Karpas-422 (cell line): ENCODE results near the gene HNRNPF. TPM values are rescaled to one million over a fixed set of nuclear protein-coding genes. Genes with fewer than 3 reads are reported as not detected.

Experiments used
- DNase-seq: peaks from one replicate; pipeline ENCODE4 v3.0.0-alpha.2; 2015
- H2AFZ ChIP-seq: fragments of 200-600 bp; sonication (generic); 2 replicates; pipeline ENCODE4 v1.6.1; 2014; ENCODE audit warnings: antibody characterized with exemption, low read length, mixed read lengths
- H3K27ac ChIP-seq: fragments of 200-600 bp; sonication (generic); 2 replicates; pipeline ENCODE4 v1.5.1; 2014; ENCODE audit warnings: mild to moderate bottlenecking, low read length, moderate library complexity
- H3K27me3 ChIP-seq: fragments of 200-600 bp; sonication (generic); 2 replicates; pipeline ENCODE4 v1.6.1; 2014; ENCODE audit warnings: low read length, mixed read lengths
- H3K36me3 ChIP-seq: fragments of 200-600 bp; sonication (generic); 2 replicates; pipeline ENCODE4 v1.6.1; 2014; ENCODE audit warnings: low read length, mixed read lengths; ENCODE audit not compliant: insufficient read depth
- H3K4me1 ChIP-seq: fragments of 200-600 bp; sonication (generic); 2 replicates; pipeline ENCODE4 v1.6.1; 2014; ENCODE audit warnings: mild to moderate bottlenecking, low read length, mixed read lengths
- H3K4me2 ChIP-seq: fragments of 200-600 bp; sonication (generic); 2 replicates; pipeline ENCODE4 v1.6.1; 2014; ENCODE audit warnings: low read length, low read depth, mild to moderate bottlenecking; ENCODE audit not compliant: poor library complexity, severe bottlenecking
- H3K4me3 ChIP-seq: fragments of 200-600 bp; sonication (generic); 2 replicates; pipeline ENCODE4 v1.5.1; 2014; ENCODE audit warnings: mild to moderate bottlenecking, antibody characterized with exemption, low read length, mixed read lengths
- H3K79me2 ChIP-seq: fragments of 200-600 bp; sonication (generic); 2 replicates; pipeline ENCODE4 v1.6.1; 2014; ENCODE audit warnings: mild to moderate bottlenecking, low read length, mixed read lengths
- H3K9ac ChIP-seq: fragments of 200-600 bp; sonication (generic); 2 replicates; pipeline ENCODE4 v1.6.0; 2014; ENCODE audit warnings: low read length
- H3K9me2 ChIP-seq: fragments of 200-600 bp; sonication (generic), shearing (Covaris generic); replicated peaks from 2 replicates; pipeline ENCODE4 v1.6.0; 2014; ENCODE audit warnings: mild to moderate bottlenecking, low read length, moderate library complexity; ENCODE audit not compliant: insufficient read depth
- H3K9me3 ChIP-seq: fragments of 300-700, 200-600 bp; sonication (generic); 2 replicates; pipeline ENCODE4 v1.6.1; 2014; ENCODE audit warnings: low read length, mixed read lengths
- H4K20me1 ChIP-seq: fragments of 200-600 bp; sonication (generic); 2 replicates; pipeline ENCODE4 v1.6.1; 2014; ENCODE audit warnings: mild to moderate bottlenecking, antibody characterized with exemption, low read length, low read depth; ENCODE audit not compliant: insufficient read depth
- total RNA-seq: library from RNA; depleted of rRNA; stranded (reverse); fragments of >200 nt; shearing (Covaris generic); gene quantifications from 2 replicates; pipeline ENCODE4 v1.2.3, GENCODE V29; 2014; ENCODE audit warnings: low replicate concordance

Gene HNRNPF
- total RNA-seq, 1 experiment from 2014 or later, result 160 TPM

DNA sequence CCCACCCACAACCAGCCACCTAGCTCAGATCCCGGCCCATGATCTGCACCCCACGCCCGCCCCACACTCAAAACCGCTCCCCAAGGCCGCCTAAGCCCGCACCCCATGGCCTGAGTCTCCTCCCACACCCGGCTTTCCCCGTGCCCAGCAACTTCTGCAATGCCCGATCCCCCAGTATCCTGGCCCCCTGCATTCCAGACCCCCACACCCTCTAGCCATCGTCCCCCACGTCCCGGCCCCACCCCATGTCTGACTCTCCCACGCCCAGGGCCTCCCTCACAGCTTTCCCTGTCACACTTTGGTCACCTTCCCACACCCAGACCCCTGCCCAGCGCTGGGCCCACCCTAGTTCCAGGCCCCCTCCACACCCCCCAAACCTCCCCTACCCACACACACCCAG, 57.7 kb downstream of the HNRNPF start:
- DNase-seq, result no peak
- no peaks in the 10 kb centered on the region for H3K79me2 ChIP-seq

DNA sequence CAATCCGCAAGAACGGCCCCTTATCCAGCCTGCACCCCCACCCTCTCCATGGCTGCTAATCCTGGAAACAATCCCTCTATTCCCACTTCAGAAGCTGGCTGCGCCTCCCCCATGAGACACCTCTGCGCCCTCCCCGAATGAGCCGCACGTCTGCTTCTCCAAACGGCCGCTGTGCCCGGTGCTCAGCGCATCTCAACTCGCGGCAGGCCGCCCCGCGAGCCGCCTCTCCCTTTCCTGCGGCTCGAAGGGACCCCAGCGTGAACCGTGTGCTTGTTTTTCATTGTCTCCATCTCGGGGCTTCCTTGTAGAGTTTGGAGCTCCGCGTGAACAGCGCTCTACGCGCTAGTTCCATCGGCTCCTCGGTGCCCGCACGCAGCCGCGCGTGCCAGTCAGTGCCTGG, 58.3 kb downstream of the HNRNPF start:
- no peak overlapping the region for H2AFZ ChIP-seq
- H3K36me3 ChIP-seq, result no peaks in the 10 kb centered on the region
- H3K4me1 ChIP-seq, result peaks cover 6% of the 10 kb centered on the region
- H3K4me2 ChIP-seq, result no peak overlapping the region
- H4K20me1 ChIP-seq, result no peaks in the 10 kb centered on the region
- no peaks in the 10 kb centered on the region for H3K79me2 ChIP-seq
- no peak overlapping the region for H3K27ac ChIP-seq
- H3K27me3 ChIP-seq, result no peaks in the 10 kb centered on the region
- no peak overlapping the region for H3K4me3 ChIP-seq
- no peak overlapping the region for H3K9ac ChIP-seq
- DNase-seq, result no peak
- H3K9me2 ChIP-seq, result no peaks in the 10 kb centered on the region
- no peaks in the 10 kb centered on the region for H3K9me3 ChIP-seq

More for the DNA sequence above, 57.7 kb downstream of the HNRNPF start:
- no peaks in the 10 kb centered on the region for H4K20me1 ChIP-seq
- no peaks in the 10 kb centered on the region for H3K9me2 ChIP-seq
- no peaks in the 10 kb centered on the region for H3K9me3 ChIP-seq
- no peak overlapping the region for H3K9ac ChIP-seq
- H3K4me1 ChIP-seq, result peaks cover 6% of the 10 kb centered on the region
- H3K4me3 ChIP-seq, result no peak overlapping the region
- H3K27ac ChIP-seq, result no peak overlapping the region
- H2AFZ ChIP-seq, result no peak overlapping the region
- H3K36me3 ChIP-seq, result no peaks in the 10 kb centered on the region
- no peak overlapping the region for H3K4me2 ChIP-seq
- H3K27me3 ChIP-seq, result no peaks in the 10 kb centered on the region

DNA sequence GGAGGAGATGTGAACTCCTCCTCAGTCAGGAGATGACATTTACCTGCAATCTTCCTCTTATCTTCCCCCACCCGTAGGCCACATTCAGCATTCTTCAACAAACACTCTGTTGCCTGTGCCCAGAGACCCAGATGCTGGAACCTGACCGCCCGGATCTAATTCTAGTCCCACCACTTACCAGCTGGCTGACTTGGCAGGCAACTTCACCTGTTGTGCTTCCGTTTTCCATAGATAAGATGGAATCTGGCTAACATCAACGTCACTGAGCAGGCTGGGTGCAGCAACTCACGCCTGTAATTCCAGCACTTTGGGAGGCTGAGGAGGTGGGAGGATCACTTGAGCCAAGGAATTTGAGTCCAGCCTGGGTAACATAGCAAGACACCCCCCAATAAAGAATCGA, 58.8 kb downstream of the HNRNPF start:
- H3K4me1 ChIP-seq, result peaks cover 6% of the 10 kb centered on the region
- no peak overlapping the region for H3K27ac ChIP-seq
- H3K4me3 ChIP-seq, result no peak overlapping the region
- no peaks in the 10 kb centered on the region for H3K27me3 ChIP-seq
- H3K4me2 ChIP-seq, result no peak overlapping the region
- H3K9me2 ChIP-seq, result no peaks in the 10 kb centered on the region
- no peaks in the 10 kb centered on the region for H3K9me3 ChIP-seq
- no peaks in the 10 kb centered on the region for H3K36me3 ChIP-seq
- H2AFZ ChIP-seq, result no peak overlapping the region
- H4K20me1 ChIP-seq, result no peaks in the 10 kb centered on the region
- DNase-seq, result no peak
- H3K9ac ChIP-seq, result no peak overlapping the region
- no peaks in the 10 kb centered on the region for H3K79me2 ChIP-seq

DNA sequence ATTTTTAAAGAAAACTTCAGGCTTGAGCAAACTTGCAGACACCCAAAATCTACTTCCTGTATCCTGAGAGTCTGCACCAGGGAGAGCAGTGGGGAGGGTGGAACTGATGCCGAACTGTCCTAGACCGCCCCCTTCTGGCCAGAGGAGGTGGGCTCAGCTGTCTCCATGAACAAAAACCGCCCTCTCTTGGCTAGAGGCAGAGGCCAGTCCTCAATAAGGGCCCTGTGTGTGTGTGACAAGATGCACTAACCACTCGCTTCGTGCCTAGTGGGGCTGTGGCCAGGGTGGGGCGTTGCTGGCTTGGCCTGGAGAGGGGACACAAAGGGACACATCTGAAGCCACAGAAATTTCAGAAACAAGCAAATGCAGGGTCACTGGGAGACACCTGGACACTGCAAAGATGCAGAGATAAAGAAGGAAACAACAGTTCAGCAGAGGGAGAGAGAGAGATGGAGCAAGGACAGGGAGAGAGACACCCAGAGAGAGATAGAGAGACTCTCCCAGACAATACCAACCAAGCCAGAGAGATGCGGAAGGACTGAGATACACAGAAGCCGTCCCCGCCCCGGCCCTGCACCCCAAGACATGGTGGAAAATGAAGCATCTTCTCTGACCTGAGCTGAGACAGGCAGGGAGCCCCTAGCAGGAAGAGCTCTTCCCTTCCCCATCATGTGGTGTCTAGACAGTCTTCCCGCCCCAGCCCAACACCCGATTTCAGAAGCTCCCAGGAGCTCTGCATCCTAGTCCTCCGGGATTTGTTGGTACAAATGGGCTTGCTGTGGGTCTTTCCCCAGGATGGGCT, 60.3 kb downstream of the HNRNPF start:
- Histone ChIP-seq H3K4me3 (no peak overlapping the region), H3K9ac (no peak overlapping the region), H3K9me3 (no peaks in the 10 kb centered on the region), H3K36me3 (no peaks in the 10 kb centered on the region), H2AFZ (peak overlapping the region; percentile 85), H3K9me2 (no peaks in the 10 kb centered on the region), H4K20me1 (no peaks in the 10 kb centered on the region), H3K27ac (no peak overlapping the region), H3K79me2 (no peaks in the 10 kb centered on the region), H3K4me2 (peak overlapping the region; percentile 13), H3K4me1 (peaks cover 6% of the 10 kb centered on the region), H3K27me3 (no peaks in the 10 kb centered on the region)
- peak; percentile 92 for DNase-seq

GRCh38 chr10:43347997-43348396, 61.0 kb downstream of the HNRNPF start:
- Histone ChIP-seq H3K79me2 (no peaks in the 10 kb centered on the region), H3K9me2 (no peaks in the 10 kb centered on the region), H3K9ac (no peak overlapping the region), H3K36me3 (no peaks in the 10 kb centered on the region), H3K4me3 (no peak overlapping the region), H3K4me2 (peak overlapping the region; percentile 13), H4K20me1 (no peaks in the 10 kb centered on the region), H3K27ac (no peak overlapping the region), H3K4me1 (peaks cover 6% of the 10 kb centered on the region), H3K9me3 (no peaks in the 10 kb centered on the region), H2AFZ (peak overlapping the region; percentile 85), H3K27me3 (no peaks in the 10 kb centered on the region)
- DNase-seq, result no peak

DNA sequence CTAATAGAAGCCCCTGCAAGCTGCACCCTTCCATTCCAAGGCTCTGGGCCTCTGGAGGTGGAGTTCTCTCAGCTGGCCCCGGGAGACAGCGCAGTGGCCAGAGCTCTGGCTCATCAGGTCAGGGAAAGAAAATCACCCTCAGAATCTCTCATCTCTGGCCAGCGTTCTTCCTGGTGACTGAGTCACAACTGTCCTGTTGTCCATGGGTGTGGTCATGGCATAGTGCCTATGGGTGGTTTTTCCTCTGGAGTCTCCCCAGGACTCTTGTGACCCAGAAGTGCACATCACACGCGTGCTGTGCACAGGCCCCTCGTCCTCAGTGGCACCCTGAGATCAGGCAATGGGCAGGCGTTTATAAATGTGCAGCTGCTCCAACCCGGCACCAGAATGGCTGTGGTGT, 64.9 kb downstream of the HNRNPF start:
- Histone ChIP-seq H3K9me2 (no peaks in the 10 kb centered on the region), H3K9me3 (no peaks in the 10 kb centered on the region), H4K20me1 (no peaks in the 10 kb centered on the region), H3K4me2 (no peak overlapping the region), H3K79me2 (no peaks in the 10 kb centered on the region), H2AFZ (no peak overlapping the region), H3K4me3 (no peak overlapping the region), H3K27me3 (no peaks in the 10 kb centered on the region), H3K36me3 (no peaks in the 10 kb centered on the region), H3K9ac (no peak overlapping the region), H3K4me1 (peaks cover 6% of the 10 kb centered on the region), H3K27ac (no peak overlapping the region)
- DNase-seq, result no peak

- no peak overlapping the region for H3K4me2 ChIP-seq
- H3K79me2 ChIP-seq, result no peaks in the 10 kb centered on the region
Observed at GRCh38 chr10:43343126-43343525, 65.9 kb downstream of the HNRNPF start.

GRCh38 chr10:43342279-43343125, 66.5 kb downstream of the HNRNPF start:
- Histone ChIP-seq H3K9me3 (no peaks in the 10 kb centered on the region), H3K4me3 (no peak overlapping the region), H3K36me3 (no peaks in the 10 kb centered on the region), H3K27ac (no peak overlapping the region), H3K4me2 (no peak overlapping the region), H3K79me2 (no peaks in the 10 kb centered on the region), H3K27me3 (no peaks in the 10 kb centered on the region), H4K20me1 (no peaks in the 10 kb centered on the region), H2AFZ (no peak overlapping the region), H3K9ac (no peak overlapping the region), H3K4me1 (no peaks in the 10 kb centered on the region), H3K9me2 (no peaks in the 10 kb centered on the region)
- DNase-seq, result no peak

More at GRCh38 chr10:43343126-43343525, 65.9 kb downstream of the HNRNPF start:
- Histone ChIP-seq H3K9me2 (no peaks in the 10 kb centered on the region), H3K4me1 (peaks cover 3% of the 10 kb centered on the region), H3K36me3 (no peaks in the 10 kb centered on the region), H3K27ac (no peak overlapping the region), H4K20me1 (no peaks in the 10 kb centered on the region), H3K4me3 (no peak overlapping the region), H3K9ac (no peak overlapping the region), H3K9me3 (no peaks in the 10 kb centered on the region), H3K27me3 (no peaks in the 10 kb centered on the region), H2AFZ (no peak overlapping the region)
- no peak for DNase-seq
